ENCODE results near the gene AKT3.

GRCh38 chr1:243705585-243705984, 144.5 kb downstream of the AKT3 start:
- TF ChIP-seq POLR2A (IDR thresholded peaks at IDR 0.05; ENCODE audit: low read depth, low read length) = no peak
- TF ChIP-seq SPI1 (IDR thresholded peaks at IDR 0.05; ENCODE audit: low read depth, low read length) = no peak
- TF ChIP-seq POLR2AphosphoS5 (IDR thresholded peaks at IDR 0.05; ENCODE audit: low read depth, low read length) = no peak
- no peak for TF ChIP-seq PAX5 (IDR thresholded peaks at IDR 0.05; ENCODE audit: insufficient read depth, low read length, severe bottlenecking)

All from GM12891 (cell line).